GM12878 (cell line): ENCODE results near the gene HNRNPAB. TPM values are rescaled to one million over a fixed set of nuclear protein-coding genes. Genes with fewer than 3 reads are reported as not detected.

Experiments used
- ATAC-seq: fragments of 200-7000 bp; cut with Tn5 transposase; 3 replicates; pipeline ENCODE4 v1.9.1; 2020; ENCODE audit warnings: mild to moderate bottlenecking, moderate library complexity
- BruUV-seq: library from RNA; stranded (reverse); fragments of 400-500 nt; replicated peaks from 2 replicates; lab custom pipeline; 2021; lab: Mats Ljungman, UMichigan
- CTCF ChIA-PET: fragments of 300-600 bp; sonication (Branson Sonifier 250); formaldehyde crosslinking; extraction: SDS; loops from one replicate; lab custom pipeline; 2021; ENCODE audit warnings: inconsistent platforms; lab: Yijun Ruan, JAX
- POLR2A ChIA-PET: fragments of 350-600 bp; formaldehyde crosslinking; extraction: SDS; loops from one replicate; lab custom pipeline; 2021; ENCODE audit warnings: inconsistent platforms; lab: Charles Lee
- RAD21 ChIA-PET: fragments of 300-600 bp; sonication (Branson Sonifier 250); formaldehyde crosslinking; loops from one replicate; lab custom pipeline; 2023; ENCODE audit warnings: antibody characterized with exemption; ENCODE audit not compliant: unreplicated experiment; lab: Charles Lee
- SMC1A ChIA-PET: fragments of 300-600 bp; sonication (Branson Sonifier 250); formaldehyde crosslinking; loops from one replicate; lab custom pipeline; 2023; ENCODE audit not compliant: unreplicated experiment, uncharacterized antibody; lab: Charles Lee
- DNase-seq: peaks from one replicate; pipeline ENCODE4 v3.0.0-alpha.2; 2011; ENCODE audit warnings: low read depth, low spot score
- FAIRE-seq: peaks from 3 replicates; lab custom pipeline; 2011; peaks lifted over from hg19 to GRCh38; lab: Jason Lieb, UNC
- H2AFZ ChIP-seq: 2 replicates; pipeline ENCODE4 v1.6.0; 2011; ENCODE audit warnings: low read depth, low read length, control low read depth; ENCODE audit not compliant: control insufficient read depth
- H3K27ac ChIP-seq: 2 replicates; pipeline ENCODE4 v1.5.1; 2011; ENCODE audit warnings: control low read depth; ENCODE audit not compliant: control insufficient read depth, insufficient read depth
- H3K27me3 ChIP-seq, 2 experiments: replicated peaks in 1 of 2; 2 replicates each; pipeline versions ENCODE4 v1.6.0 to v1.6.1; 2011; ENCODE audit warnings: low read length in 1 of 2; ENCODE audit not compliant: control insufficient read depth in 2 of 2, insufficient read depth in 2 of 2
- H3K36me3 ChIP-seq, 2 experiments: 2 replicates each; pipeline ENCODE4 v1.5.1; 2011; ENCODE audit warnings: low read length in 1 of 2; ENCODE audit not compliant: control insufficient read depth in 2 of 2, insufficient read depth in 2 of 2
- H3K4me1 ChIP-seq: 2 replicates; pipeline ENCODE4 v1.6.1; 2011; ENCODE audit warnings: mild to moderate bottlenecking, low read length, moderate library complexity, mixed read lengths; ENCODE audit not compliant: control insufficient read depth, insufficient read depth
- H3K4me2 ChIP-seq: 2 replicates; pipeline ENCODE4 v1.6.0; 2011; ENCODE audit warnings: control low read depth; ENCODE audit not compliant: control insufficient read depth, insufficient read depth
- H3K4me3 ChIP-seq: fragments of 200-600 bp; sonication (generic); 2 replicates; pipeline ENCODE4 v1.5.1; 2016
- H3K79me2 ChIP-seq: 2 replicates; pipeline ENCODE4 v1.6.0; 2011; ENCODE audit warnings: low read length; ENCODE audit not compliant: control insufficient read depth, insufficient read depth
- H3K9ac ChIP-seq: 2 replicates; pipeline ENCODE4 v1.8.0; 2011; ENCODE audit warnings: low read length, control low read depth, mixed read lengths; ENCODE audit not compliant: control insufficient read depth, insufficient read depth
- H3K9me3 ChIP-seq: replicated peaks from 3 replicates; pipeline ENCODE4 v1.5.1; 2011; ENCODE audit warnings: mild to moderate bottlenecking, low read length; ENCODE audit not compliant: control insufficient read depth, insufficient read depth
- H4K20me1 ChIP-seq: 2 replicates; pipeline ENCODE4 v1.6.0; 2011; ENCODE audit not compliant: control insufficient read depth, insufficient read depth
- ASH2L ChIP-seq: fragments of 300-600, 200-600 bp; sonication (generic); IDR thresholded peaks from 2 replicates; pipeline ENCODE4 v1.6.1; 2017; ENCODE audit warnings: low read depth, mild to moderate bottlenecking, borderline replicate concordance
- BRCA1 ChIP-seq: IDR thresholded peaks from 2 replicates; pipeline ENCODE4 v1.6.1; 2011; ENCODE audit warnings: low read depth, low read length, improper control_type of control experiment
- EP300 ChIP-seq, 2 experiments: fragments of 150-350 bp in 1 of 2; IDR thresholded peaks; 2 replicates each; pipeline ENCODE4 v1.6.1; 2011 to 2012; ENCODE audit warnings: low read depth in 2 of 2, low read length in 2 of 2, borderline replicate concordance in 1 of 2, improper control_type of control experiment in 1 of 2, inconsistent platforms in 1 of 2; ENCODE audit not compliant: control insufficient read depth in 1 of 2
- FOS ChIP-seq: IDR thresholded peaks from 3 replicates; pipeline ENCODE4 v1.6.1; 2011; ENCODE audit warnings: borderline replicate concordance; ENCODE audit not compliant: insufficient read length; ENCODE audit errors: extremely low read depth
- MTA3 ChIP-seq: IDR thresholded peaks from 2 replicates; pipeline ENCODE4 v1.6.1; 2012; ENCODE audit warnings: low read length, inconsistent platforms, borderline replicate concordance
- NFIC ChIP-seq: IDR thresholded peaks from 2 replicates; pipeline ENCODE4 v1.6.1; 2012; ENCODE audit warnings: low read depth, mild to moderate bottlenecking, inconsistent platforms, low read length, moderate library complexity
- NR2C1 ChIP-seq: fragments of 450-650 bp; IDR thresholded peaks from 2 replicates; pipeline ENCODE4 v1.6.1; 2017; ENCODE audit warnings: antibody characterized with exemption, mild to moderate bottlenecking, moderate library complexity
- POLR2AphosphoS2 ChIP-seq: IDR thresholded peaks from 2 replicates; pipeline ENCODE4 v1.6.1; 2011; ENCODE audit warnings: low read depth, mild to moderate bottlenecking, low read length, improper control_type of control experiment, moderate library complexity
- RB1 ChIP-seq: fragments of 450-650 bp; formaldehyde crosslinking; IDR thresholded peaks from 2 replicates; pipeline ENCODE4 v1.6.1; 2017; ENCODE audit warnings: mild to moderate bottlenecking, borderline replicate concordance
- RUNX3 ChIP-seq: IDR thresholded peaks from 2 replicates; pipeline ENCODE4 v1.6.1; 2012; ENCODE audit warnings: low read length, inconsistent platforms
- STAT3 ChIP-seq: IDR thresholded peaks from 2 replicates; pipeline ENCODE4 v1.6.1; 2011; ENCODE audit warnings: low read depth, low read length, improper control_type of control experiment
- TARDBP ChIP-seq: IDR thresholded peaks from 2 replicates; pipeline ENCODE4 v1.6.1; 2016; ENCODE audit warnings: borderline replicate concordance
- WGBS: methylation state at CpG from one replicate; pipeline ENCODE4 v1.1.6; 2016; ENCODE audit warnings: low lambda C conversion rate; ENCODE audit not compliant: insufficient replicate concordance, insufficient coverage; ENCODE audit errors: missing lambda C conversion rate; 5-methylcytosine and 5-hydroxymethylcytosine counted together
- in situ Hi-C: fragments of 300-500 bp; cut with MboI; formaldehyde crosslinking; loops from 9 replicates; pipeline ENCODE4 v1.14.3; 2018; ENCODE audit warnings: mixed read lengths
- intact Hi-C: fragments of 100-400 bp; cut with micrococcal nuclease; formaldehyde crosslinking; loops from one replicate; pipeline ENCODE4 v1.14.2; 2022; ENCODE audit not compliant: unreplicated experiment
- polyA plus RNA-seq, 11 experiments: library from polyadenylated mRNA; depleted of rRNA in 4 of 11; unstranded in 6 of 11; stranded (reverse) in 5 of 11; fragments of >200 nt; fragmentation: Nextera tagmentation in 4 of 11; fragmentation: Illumina TruSeq in 1 of 11; extraction: Ambion mirVana in 4 of 11; extraction: Trizol in 1 of 11; gene quantifications; 1 replicate in 1 of 11; 2 replicates in 10 of 11; pipeline versions ENCODE4 v1.2.1 to v1.2.3, GENCODE V29; 2011 to 2016; ENCODE audit warnings: inconsistent platforms in 2 of 11, missing spikeins in 2 of 11, low read depth in 1 of 11
- total RNA-seq, 4 experiments: library from RNA; depleted of rRNA in 3 of 4; stranded (reverse); fragments of >200 nt in 3 of 4; fragmentation: Illumina TruSeq in 1 of 4; extraction: Trizol in 1 of 4; gene quantifications; 2 replicates each; pipeline versions ENCODE4 v1.2.1 to v1.2.3, GENCODE V29; 2013 to 2021
- TF ChIP-seq, protein P1 (sequence below): fragments of 450-650 bp; IDR thresholded peaks from 2 replicates; pipeline ENCODE4 v1.6.1; 2017; ENCODE audit warnings: mild to moderate bottlenecking, moderate library complexity
- TF ChIP-seq, protein P2 (sequence below): IDR thresholded peaks from 2 replicates; pipeline ENCODE4 v1.6.1; 2011; ENCODE audit warnings: borderline replicate concordance, low read depth, mild to moderate bottlenecking, moderate library complexity, mixed read lengths, low read length; ENCODE audit not compliant: insufficient read depth; ENCODE audit errors: extremely low read length

The HNRNPAB gene
- total and polyA plus RNA-seq, 10 of the 15 experiments (the other 5 are each of a cell fraction or from before 2014, with no cell fraction given), result 42.3 to 330 (median 230) TPM

DNA sequence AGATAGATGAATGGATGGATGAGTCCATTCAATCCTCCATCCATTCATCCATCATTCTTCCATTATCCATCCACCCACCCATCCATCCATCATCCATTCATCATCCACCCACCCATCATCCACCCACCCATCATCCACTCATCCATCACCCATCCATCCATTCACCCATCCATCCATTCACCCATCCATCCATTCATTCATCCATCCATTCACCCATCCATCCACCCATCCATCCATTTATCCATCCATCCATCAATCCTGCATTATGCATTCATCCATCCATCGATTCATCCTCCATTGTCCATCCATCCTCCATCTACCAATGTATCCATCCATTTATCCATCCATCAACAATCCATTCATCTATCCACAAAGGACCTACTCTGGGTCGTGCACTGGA, 41.1 kb downstream of the HNRNPAB start:
- CTCF ChIA-PET, result no interaction called here
- no peak for FAIRE-seq
- BruUV-seq, result no TSS peak
- RAD21 ChIA-PET, result no interaction called here
- WGBS, result 43% methylated on average over 2 of the region's 2 CpGs
- no peak for DNase-seq
- intact Hi-C loops, result no loop called here
- in situ Hi-C loops, result no loop called here
- POLR2A ChIA-PET, result no interaction called here
- TF ChIP-seq BRCA1 (no peak), STAT3 (no peak), RB1 (no peak), POLR2AphosphoS2 (no peak), NR2C1 (no peak), NFIC (no peak), MTA3 (no peak), FOS (no peak), ASH2L (no peak), RUNX3 (no peak), EP300 (IDR thresholded peaks at IDR 0.05; ENCODE audit: borderline replicate concordance in 1 of 2, control insufficient read depth in 1 of 2, low read depth in 2 of 2, low read length in 2 of 2) (no peak), TARDBP (no peak)
- TF ChIP-seq, protein P1, sequence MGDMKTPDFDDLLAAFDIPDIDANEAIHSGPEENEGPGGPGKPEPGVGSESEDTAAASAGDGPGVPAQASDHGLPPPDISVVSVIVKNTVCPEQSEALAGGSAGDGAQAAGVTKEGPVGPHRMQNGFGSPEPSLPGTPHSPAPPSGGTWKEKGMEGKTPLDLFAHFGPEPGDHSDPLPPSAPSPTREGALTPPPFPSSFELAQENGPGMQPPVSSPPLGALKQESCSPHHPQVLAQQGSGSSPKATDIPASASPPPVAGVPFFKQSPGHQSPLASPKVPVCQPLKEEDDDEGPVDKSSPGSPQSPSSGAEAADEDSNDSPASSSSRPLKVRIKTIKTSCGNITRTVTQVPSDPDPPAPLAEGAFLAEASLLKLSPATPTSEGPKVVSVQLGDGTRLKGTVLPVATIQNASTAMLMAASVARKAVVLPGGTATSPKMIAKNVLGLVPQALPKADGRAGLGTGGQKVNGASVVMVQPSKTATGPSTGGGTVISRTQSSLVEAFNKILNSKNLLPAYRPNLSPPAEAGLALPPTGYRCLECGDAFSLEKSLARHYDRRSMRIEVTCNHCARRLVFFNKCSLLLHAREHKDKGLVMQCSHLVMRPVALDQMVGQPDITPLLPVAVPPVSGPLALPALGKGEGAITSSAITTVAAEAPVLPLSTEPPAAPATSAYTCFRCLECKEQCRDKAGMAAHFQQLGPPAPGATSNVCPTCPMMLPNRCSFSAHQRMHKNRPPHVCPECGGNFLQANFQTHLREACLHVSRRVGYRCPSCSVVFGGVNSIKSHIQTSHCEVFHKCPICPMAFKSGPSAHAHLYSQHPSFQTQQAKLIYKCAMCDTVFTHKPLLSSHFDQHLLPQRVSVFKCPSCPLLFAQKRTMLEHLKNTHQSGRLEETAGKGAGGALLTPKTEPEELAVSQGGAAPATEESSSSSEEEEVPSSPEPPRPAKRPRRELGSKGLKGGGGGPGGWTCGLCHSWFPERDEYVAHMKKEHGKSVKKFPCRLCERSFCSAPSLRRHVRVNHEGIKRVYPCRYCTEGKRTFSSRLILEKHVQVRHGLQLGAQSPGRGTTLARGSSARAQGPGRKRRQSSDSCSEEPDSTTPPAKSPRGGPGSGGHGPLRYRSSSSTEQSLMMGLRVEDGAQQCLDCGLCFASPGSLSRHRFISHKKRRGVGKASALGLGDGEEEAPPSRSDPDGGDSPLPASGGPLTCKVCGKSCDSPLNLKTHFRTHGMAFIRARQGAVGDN, result no peak
- TF ChIP-seq, protein P2, sequence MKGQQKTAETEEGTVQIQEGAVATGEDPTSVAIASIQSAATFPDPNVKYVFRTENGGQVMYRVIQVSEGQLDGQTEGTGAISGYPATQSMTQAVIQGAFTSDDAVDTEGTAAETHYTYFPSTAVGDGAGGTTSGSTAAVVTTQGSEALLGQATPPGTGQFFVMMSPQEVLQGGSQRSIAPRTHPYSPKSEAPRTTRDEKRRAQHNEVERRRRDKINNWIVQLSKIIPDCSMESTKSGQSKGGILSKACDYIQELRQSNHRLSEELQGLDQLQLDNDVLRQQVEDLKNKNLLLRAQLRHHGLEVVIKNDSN, result no peak
- Histone ChIP-seq H2AFZ (no peak overlapping the region), H4K20me1 (no peaks in the 10 kb centered on the region), H3K9me3 (no peaks in the 10 kb centered on the region), H3K27me3 (no peaks in the 10 kb centered on the region), H3K4me1 (peaks cover 20% of the 10 kb centered on the region), H3K36me3 (no peaks in the 10 kb centered on the region), H3K4me3 (no peak overlapping the region), H3K9ac (no peak overlapping the region), H3K79me2 (no peaks in the 10 kb centered on the region), H3K27ac (no peak overlapping the region), H3K4me2 (no peak overlapping the region)
- ATAC-seq, result no peak
- SMC1A ChIA-PET, result no interaction called here
